Activated naive CD8-positive, alpha-beta T cell treated with anti-CD3 and anti-CD28 coated beads, Interleukin-2, amount 10 ng/mL, durations not matched to agents 7 days and 5 days (primary cell): ENCODE results near the gene RRP8. TPM values are rescaled to one million over a fixed set of nuclear protein-coding genes. Genes with fewer than 3 reads are reported as not detected.

Experiments used
- ATAC-seq: fragments of 150-1000 bp; cut with Tn5 transposase; one replicate; pipeline ENCODE4 v1.10.0; 2021; ENCODE audit warnings: low read depth, moderate library complexity
- POLR2A ChIA-PET: fragments of 350-600 bp; sonication (Branson Sonifier 250); formaldehyde crosslinking; loops from one replicate; lab custom pipeline; 2021; ENCODE audit warnings: antibody characterized with exemption; lab: Charles Lee
- DNase-seq: peaks from one replicate; pipeline ENCODE4 v3.0.0; 2021
- H3K27ac Mint-ChIP-seq: one replicate; pipeline ENCODE4 v1.8.0; 2022; ENCODE audit warnings: mild to moderate bottlenecking, mixed read lengths
- H3K27me3 Mint-ChIP-seq: one replicate; pipeline ENCODE4 v1.8.0; 2022; ENCODE audit warnings: mild to moderate bottlenecking, moderate library complexity, mixed read lengths
- H3K36me3 Mint-ChIP-seq: one replicate; pipeline ENCODE4 v1.8.0; 2021; ENCODE audit warnings: mild to moderate bottlenecking, mixed read lengths
- H3K4me1 Mint-ChIP-seq: one replicate; pipeline ENCODE4 v1.8.0; 2021; ENCODE audit warnings: mixed read lengths
- H3K4me3 Mint-ChIP-seq: one replicate; pipeline ENCODE4 v1.8.0; 2022; ENCODE audit warnings: mild to moderate bottlenecking, moderate library complexity, mixed read lengths
- H3K9me3 Mint-ChIP-seq: one replicate; pipeline ENCODE4 v1.8.0; 2021; ENCODE audit warnings: mixed read lengths
- total RNA-seq, 2 experiments: library from RNA; stranded (reverse); gene quantifications; one replicate each; pipeline ENCODE4 v1.2.3, GENCODE V29; 2021

The RRP8 gene
- total RNA-seq, 2 experiments from 2014 or later: 31.7 to 34.4 TPM

- Mint-ChIP-seq H3K27me3 (no peaks in the 10 kb centered on the region), H3K27ac (no peak overlapping the region), H3K4me1 (peaks cover 22% of the 10 kb centered on the region), H3K4me3 (no peak overlapping the region), H3K9me3 (no peaks in the 10 kb centered on the region), H3K36me3 (peaks cover 24% of the 10 kb centered on the region)
- POLR2A ChIA-PET: interaction anchor here (1.0 to 1.8 kb wide), 2 partner anchors 12 to 83 kb away, joined by 3 to 4 read pairs; partner anchors contain the start of genes MRPL17 and TAF10
- DNase-seq (no peak), ATAC-seq (no peak)
These were observed 3.5 kb downstream of the RRP8 start for GRCh38 chr11:6599881-6600390.

- POLR2A ChIA-PET: interaction anchor here (1.8 kb wide), 1 partner anchor 84 kb away, joined by 4 read pairs; the partner anchor contains the start of gene MRPL17
- peaks cover 25% of the 10 kb centered on the region for H3K36me3 Mint-ChIP-seq
- no peaks in the 10 kb centered on the region for H3K27me3 Mint-ChIP-seq
- no peak overlapping the region for H3K4me3 Mint-ChIP-seq
- no peaks in the 10 kb centered on the region for H3K9me3 Mint-ChIP-seq
- no peak for DNase-seq
- H3K27ac Mint-ChIP-seq: peak overlapping the region; percentile 35
- ATAC-seq: no peak
- peaks cover 25% of the 10 kb centered on the region for H3K4me1 Mint-ChIP-seq
These were observed 4.0 kb downstream of the RRP8 start for GRCh38 chr11:6599449-6599848.

DNA sequence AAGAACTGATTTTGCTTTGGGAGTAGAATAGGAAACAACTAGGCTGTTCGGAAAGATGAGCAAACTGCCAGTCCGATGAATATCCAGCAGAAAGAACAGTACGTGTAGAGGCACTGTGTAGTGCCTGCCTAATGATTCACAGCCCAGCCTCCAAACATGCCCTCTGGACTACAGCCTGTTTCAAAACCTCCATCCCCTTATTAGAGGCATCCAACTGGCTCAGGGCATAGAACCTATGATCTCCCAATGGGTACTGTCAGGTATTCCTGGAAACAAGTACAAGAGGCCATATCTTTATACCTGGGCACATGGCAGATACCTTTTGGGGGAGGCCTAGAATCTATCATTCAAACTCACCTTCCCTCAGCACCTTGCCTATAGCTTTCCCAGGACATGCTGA is 4.9 kb downstream of the RRP8 start:
- no peak for DNase-seq
- Mint-ChIP-seq H3K9me3 (no peaks in the 10 kb centered on the region), H3K27me3 (no peaks in the 10 kb centered on the region), H3K27ac (no peak overlapping the region), H3K4me3 (no peak overlapping the region), H3K4me1 (peaks cover 30% of the 10 kb centered on the region), H3K36me3 (peaks cover 31% of the 10 kb centered on the region)
- ATAC-seq: no peak
- POLR2A ChIA-PET: no interaction called here

- no peak overlapping the region for H3K4me3 Mint-ChIP-seq
- ATAC-seq: no peak
- POLR2A ChIA-PET: no interaction called here
- H3K27ac Mint-ChIP-seq: peak overlapping the region; percentile 10
- H3K4me1 Mint-ChIP-seq: peaks cover 22% of the 10 kb centered on the region
- no peak for DNase-seq
- H3K36me3 Mint-ChIP-seq: peaks cover 42% of the 10 kb centered on the region
- no peaks in the 10 kb centered on the region for H3K9me3 Mint-ChIP-seq
- H3K27me3 Mint-ChIP-seq: no peaks in the 10 kb centered on the region
These were observed 7.1 kb downstream of the RRP8 start for GRCh38 chr11:6596239-6596877.

DNA sequence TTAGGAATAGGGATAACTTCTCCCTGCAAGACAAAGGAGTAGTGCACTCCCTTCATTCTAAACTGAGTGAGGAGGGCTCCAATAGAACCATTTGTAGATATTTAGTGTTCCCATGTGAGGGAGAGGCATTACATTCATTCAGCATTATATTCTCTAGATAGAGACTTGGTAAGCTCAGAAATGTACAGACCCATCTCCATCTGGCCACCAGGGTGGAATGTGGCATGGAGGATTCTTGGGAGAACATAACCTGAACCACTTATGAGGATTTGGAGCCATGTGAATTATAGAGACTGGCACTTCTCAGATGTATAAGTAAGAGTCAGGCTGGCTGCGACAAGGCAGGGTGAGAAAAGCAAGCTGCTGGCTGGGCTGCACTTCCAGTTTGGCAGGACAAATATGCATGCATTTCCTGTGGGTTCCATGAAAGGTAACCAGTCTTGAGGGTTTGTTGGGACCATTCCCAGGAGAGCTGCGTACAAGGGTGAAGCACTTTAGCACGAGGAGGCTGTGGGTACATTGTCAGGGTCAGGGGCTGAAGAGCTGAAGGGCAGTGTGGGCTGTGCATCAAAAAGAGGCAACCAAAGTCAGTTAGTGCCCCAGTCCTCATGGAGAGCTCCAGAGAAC is 9.2 kb downstream of the RRP8 start:
- H3K9me3 Mint-ChIP-seq: no peaks in the 10 kb centered on the region
- no peak for ATAC-seq
- H3K4me3 Mint-ChIP-seq: no peak overlapping the region
- no peak overlapping the region for H3K27ac Mint-ChIP-seq
- POLR2A ChIA-PET: interaction anchor here (0.5 kb wide), 1 partner anchor 78 kb away, joined by 3 read pairs; no protein-coding TSS in a partner anchor
- H3K4me1 Mint-ChIP-seq: peaks cover 18% of the 10 kb centered on the region
- H3K36me3 Mint-ChIP-seq: peaks cover 37% of the 10 kb centered on the region
- DNase-seq: no peak
- H3K27me3 Mint-ChIP-seq: no peaks in the 10 kb centered on the region

GRCh38 chr11:6588018-6588417 is 15.4 kb downstream of the RRP8 start:
- Mint-ChIP-seq H3K4me3 (no peak overlapping the region), H3K27me3 (no peaks in the 10 kb centered on the region), H3K27ac (no peak overlapping the region), H3K4me1 (no peaks in the 10 kb centered on the region), H3K9me3 (peaks cover 12% of the 10 kb centered on the region), H3K36me3 (peaks cover 39% of the 10 kb centered on the region)
- POLR2A ChIA-PET: no interaction called here
- ATAC-seq: no peak
- DNase-seq: no peak

GRCh38 chr11:6587360-6587953 is 16.0 kb downstream of the RRP8 start:
- no peak overlapping the region for H3K27ac Mint-ChIP-seq
- no peak for DNase-seq
- POLR2A ChIA-PET: no interaction called here
- no peaks in the 10 kb centered on the region for H3K4me1 Mint-ChIP-seq
- ATAC-seq: no peak
- H3K27me3 Mint-ChIP-seq: no peaks in the 10 kb centered on the region
- H3K4me3 Mint-ChIP-seq: no peak overlapping the region
- H3K36me3 Mint-ChIP-seq: peaks cover 38% of the 10 kb centered on the region
- peaks cover 14% of the 10 kb centered on the region for H3K9me3 Mint-ChIP-seq

DNA sequence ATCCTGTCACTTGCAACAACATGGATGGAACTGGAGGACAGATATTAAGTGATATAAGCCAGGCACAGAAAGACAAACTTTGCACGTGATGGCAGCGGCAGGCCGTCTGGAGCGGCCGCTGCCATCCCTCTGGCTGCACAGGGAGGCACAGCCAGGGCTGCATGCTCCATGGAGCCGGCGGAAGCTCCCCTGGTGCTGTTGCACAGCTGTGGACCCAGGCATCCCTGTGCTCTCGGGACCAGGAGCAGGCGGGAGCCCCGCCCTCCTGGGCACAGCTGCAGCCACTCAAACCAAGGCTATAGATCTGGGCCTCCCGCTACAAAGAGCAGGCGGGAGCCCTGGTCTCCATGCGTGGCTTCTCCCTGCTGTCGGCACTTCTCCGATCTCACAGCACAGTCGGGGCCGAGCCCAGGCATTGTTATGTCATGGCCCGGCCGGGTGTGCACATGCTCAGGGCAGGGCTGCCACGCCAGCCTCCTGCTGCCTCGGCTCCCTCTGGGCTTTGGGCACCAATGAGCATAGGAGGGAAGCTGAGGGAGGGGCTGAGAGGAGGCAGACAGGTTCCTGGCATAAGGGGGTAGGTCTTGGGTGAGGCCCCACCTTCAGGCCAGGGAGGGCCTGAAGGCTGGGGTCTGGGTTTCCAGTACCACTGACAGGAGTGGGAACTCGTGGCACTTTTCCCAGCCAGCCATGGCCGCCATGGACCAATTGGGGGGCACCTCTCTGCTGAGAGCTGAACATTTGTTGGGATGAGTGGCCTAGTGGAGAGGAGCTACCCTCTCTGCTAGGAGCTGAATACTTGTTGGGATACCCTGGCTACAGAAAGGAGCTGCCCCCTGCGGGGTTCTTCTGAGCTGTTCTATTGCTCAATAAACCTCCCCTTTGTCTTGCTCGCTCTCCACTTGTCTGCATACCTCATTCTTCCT is 16.7 kb downstream of the RRP8 start:
- Mint-ChIP-seq H3K27me3 (no peaks in the 10 kb centered on the region), H3K27ac (no peak overlapping the region), H3K4me1 (no peaks in the 10 kb centered on the region), H3K9me3 (peaks cover 14% of the 10 kb centered on the region), H3K4me3 (no peak overlapping the region), H3K36me3 (peaks cover 36% of the 10 kb centered on the region)
- DNase-seq: no peak
- POLR2A ChIA-PET: no interaction called here
- no peak for ATAC-seq

- no peak for DNase-seq
- Mint-ChIP-seq H3K36me3 (peaks cover 43% of the 10 kb centered on the region), H3K27ac (no peak overlapping the region), H3K27me3 (no peaks in the 10 kb centered on the region), H3K4me3 (no peak overlapping the region), H3K9me3 (peaks cover 14% of the 10 kb centered on the region), H3K4me1 (no peaks in the 10 kb centered on the region)
- POLR2A ChIA-PET: no interaction called here
- ATAC-seq: no peak
These were observed 18.9 kb downstream of the RRP8 start for GRCh38 chr11:6584528-6584927.

DNA sequence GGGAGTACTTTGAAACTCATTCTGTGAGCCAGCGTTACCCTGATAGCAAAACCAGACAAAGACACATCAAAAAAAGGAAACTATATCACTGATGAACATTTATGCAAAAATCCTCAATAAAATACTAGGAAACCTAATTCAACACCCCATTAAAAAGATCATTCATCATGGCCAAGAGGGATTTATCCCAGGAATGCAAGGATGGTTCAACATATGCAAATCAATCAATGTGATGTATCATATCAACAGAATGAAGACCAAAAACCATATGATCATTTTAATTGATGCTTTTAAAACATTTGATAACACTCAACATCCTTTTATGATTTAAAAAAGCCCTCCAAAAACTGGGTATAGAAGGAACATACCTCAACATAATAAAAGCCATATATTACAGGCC is 19.8 kb downstream of the RRP8 start:
- Mint-ChIP-seq H3K27me3 (no peaks in the 10 kb centered on the region), H3K9me3 (peaks cover 14% of the 10 kb centered on the region), H3K4me1 (no peaks in the 10 kb centered on the region), H3K27ac (no peak overlapping the region), H3K36me3 (peaks cover 43% of the 10 kb centered on the region), H3K4me3 (no peak overlapping the region)
- DNase-seq (no peak), ATAC-seq (no peak)
- POLR2A ChIA-PET: no interaction called here

DNA sequence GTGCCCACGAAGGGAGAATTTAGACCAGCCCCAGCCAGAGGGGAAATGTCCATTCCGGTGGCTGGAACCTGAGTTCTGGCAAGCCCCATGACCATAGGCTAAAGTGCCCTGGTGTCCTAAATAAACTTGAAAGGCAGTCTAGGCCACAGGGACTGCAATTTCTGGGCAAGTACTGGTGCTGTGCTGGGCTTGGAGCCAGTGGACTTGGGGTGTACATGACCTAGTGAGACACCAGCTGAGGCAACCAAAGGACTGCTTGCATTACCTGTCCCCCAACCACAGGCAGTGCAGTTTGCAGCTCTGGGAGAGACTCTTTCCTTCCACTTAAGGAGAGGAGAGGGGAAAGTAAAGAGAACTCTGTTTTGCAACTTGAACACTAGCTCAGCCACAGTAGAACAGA is 23.7 kb downstream of the RRP8 start:
- Mint-ChIP-seq H3K4me3 (no peak overlapping the region), H3K36me3 (peaks cover 35% of the 10 kb centered on the region), H3K4me1 (no peaks in the 10 kb centered on the region), H3K27me3 (no peaks in the 10 kb centered on the region), H3K9me3 (peaks cover 11% of the 10 kb centered on the region), H3K27ac (no peak overlapping the region)
- no peak for DNase-seq
- POLR2A ChIA-PET: no interaction called here
- ATAC-seq: no peak

- H3K27me3 Mint-ChIP-seq: no peaks in the 10 kb centered on the region
- no peak overlapping the region for H3K27ac Mint-ChIP-seq
- no peaks in the 10 kb centered on the region for H3K4me1 Mint-ChIP-seq
- peaks cover 20% of the 10 kb centered on the region for H3K36me3 Mint-ChIP-seq
- POLR2A ChIA-PET: no interaction called here
- DNase-seq (no peak), ATAC-seq (no peak)
- H3K4me3 Mint-ChIP-seq: no peak overlapping the region
- H3K9me3 Mint-ChIP-seq: peaks cover 4% of the 10 kb centered on the region
These were observed 25.3 kb downstream of the RRP8 start for GRCh38 chr11:6578134-6578533.
